Cardiac fibroblast (primary cell): ENCODE results near the gene ZDHHC11.
"Not testable (repeated sequence)": the region's sequence is repeated elsewhere in the genome, so short reads cannot be mapped to it uniquely, and the experiment has no call there.

Experiments used
- DNase-seq, 2 donors: peaks; one replicate each; pipeline versions ENCODE4 v3.0.0 to v3.0.0-alpha.2; 2010; ENCODE audit warnings: low read depth in 2 of 2
- H3K4me3 ChIP-seq, 2 donors: replicated peaks in 1 of 2; 1 replicate in 1 of 2; 2 replicates in 1 of 2; pipeline ENCODE4 v1.5.1; 2011; ENCODE audit warnings: low read depth in 2 of 2, low read length in 2 of 2, mild to moderate bottlenecking in 2 of 2, moderate library complexity in 1 of 2
- CTCF ChIP-seq: IDR thresholded peaks from one replicate; pipeline ENCODE4 v1.5.1; 2011; ENCODE audit warnings: low read depth, mild to moderate bottlenecking, low read length, inconsistent platforms

ZDHHC11 gene

GRCh38 chr5:884345-885126, 33.8 kb upstream of the ZDHHC11 start:
- TF ChIP-seq CTCF: no peak
- DNase-seq: no peak
- H3K4me3 ChIP-seq: no peak overlapping the region

GRCh38 chr5:883475-884181, 32.8 kb upstream of the ZDHHC11 start:
- no peak for DNase-seq
- no peak for TF ChIP-seq CTCF
- H3K4me3 ChIP-seq: no peak overlapping the region

- H3K4me3 ChIP-seq: no peak overlapping the region
- no peak for DNase-seq
- TF ChIP-seq CTCF: no peak
Measured at GRCh38 chr5:882253-883183, 31.7 kb upstream of the ZDHHC11 start.

- TF ChIP-seq CTCF: no peak
- no peak for DNase-seq
- no peak overlapping the region for H3K4me3 ChIP-seq
Measured at GRCh38 chr5:881551-881935, 30.8 kb upstream of the ZDHHC11 start.

- no peak overlapping the region for H3K4me3 ChIP-seq
- no peak for DNase-seq
- no peak for TF ChIP-seq CTCF
Measured at GRCh38 chr5:880816-881550, 30.2 kb upstream of the ZDHHC11 start.

GRCh38 chr5:878677-879076, 27.9 kb upstream of the ZDHHC11 start:
- not testable (repeated sequence) for DNase-seq, H3K4me3 ChIP-seq
